Mesenchymal stem cell (in vitro differentiated cells and primary cell): ENCODE results near the gene STXBP1.
A peak's percentile ranks its signal among the peaks of the same experiment; 100 is the strongest.

Experiments used
- DNase-seq: peaks from one replicate; pipeline ENCODE4 v3.0.0-alpha.2; 2013
- H2AFZ ChIP-seq: one replicate; pipeline ENCODE4 v1.6.1; 2013; ENCODE audit warnings: low read depth, mild to moderate bottlenecking, control low read depth, inconsistent platforms, low read length, moderate library complexity
- H2AK5ac ChIP-seq: 2 replicates; pipeline ENCODE4 v1.6.1; 2013; ENCODE audit warnings: low read length, moderate library complexity, mild to moderate bottlenecking, inconsistent platforms; ENCODE audit not compliant: severe bottlenecking
- H2BK120ac ChIP-seq: one replicate; pipeline ENCODE4 v1.6.1; 2013; ENCODE audit warnings: low read depth, mild to moderate bottlenecking, inconsistent platforms, low read length, moderate library complexity
- H2BK12ac ChIP-seq, 2 experiments: one replicate each; pipeline ENCODE4 v1.6.1; 2013; ENCODE audit warnings: inconsistent platforms in 2 of 2, low read length in 2 of 2, mild to moderate bottlenecking in 2 of 2, moderate library complexity in 2 of 2, control low read depth in 1 of 2
- H2BK15ac ChIP-seq: one replicate; pipeline ENCODE4 v1.6.1; 2013; ENCODE audit warnings: mild to moderate bottlenecking, low read depth, inconsistent platforms; ENCODE audit not compliant: poor library complexity, severe bottlenecking
- H2BK5ac ChIP-seq: 2 replicates; pipeline ENCODE4 v1.6.1; 2013; ENCODE audit warnings: low read depth, mild to moderate bottlenecking, low read length, control low read depth, inconsistent platforms; ENCODE audit not compliant: poor library complexity, severe bottlenecking
- H3K14ac ChIP-seq, 2 experiments: one replicate each; pipeline ENCODE4 v1.6.1; 2013; ENCODE audit warnings: inconsistent platforms in 2 of 2, low read length in 2 of 2, control low read depth in 1 of 2, mild to moderate bottlenecking in 1 of 2, moderate library complexity in 1 of 2
- H3K18ac ChIP-seq, 2 experiments: one replicate each; pipeline ENCODE4 v1.6.1; 2013; ENCODE audit warnings: inconsistent platforms in 2 of 2, low read length in 2 of 2, control low read depth in 1 of 2, low read depth in 1 of 2, mild to moderate bottlenecking in 1 of 2
- H3K23ac ChIP-seq, 2 experiments: one replicate each; pipeline ENCODE4 v1.6.1; 2013; ENCODE audit warnings: inconsistent platforms in 2 of 2, low read length in 2 of 2, mild to moderate bottlenecking in 2 of 2, moderate library complexity in 2 of 2, control low read depth in 1 of 2
- H3K27ac ChIP-seq: 2 replicates; pipeline ENCODE4 v1.5.1; 2013; ENCODE audit warnings: mild to moderate bottlenecking, moderate library complexity, low read length, control low read depth, inconsistent platforms; ENCODE audit not compliant: poor library complexity, severe bottlenecking
- H3K27me3 ChIP-seq, 2 experiments: 2 replicates each; pipeline versions ENCODE4 v1.6.1 to v1.7.0; 2013; ENCODE audit warnings: low read length in 2 of 2, mild to moderate bottlenecking in 2 of 2, moderate library complexity in 2 of 2, control low read depth in 1 of 2, inconsistent platforms in 1 of 2; ENCODE audit not compliant: control insufficient read depth in 1 of 2, insufficient read depth in 1 of 2
- H3K36me3 ChIP-seq, 2 experiments: 2 replicates each; pipeline versions ENCODE4 v1.6.1 to v1.7.0; 2013; ENCODE audit warnings: low read length in 2 of 2, control low read depth in 1 of 2, inconsistent platforms in 1 of 2, low read depth in 1 of 2, mild to moderate bottlenecking in 1 of 2; ENCODE audit not compliant: insufficient read depth in 2 of 2, control insufficient read depth in 1 of 2
- H3K4ac ChIP-seq, 2 experiments: one replicate each; pipeline ENCODE4 v1.6.1; 2013; ENCODE audit warnings: inconsistent platforms in 2 of 2, low read length in 2 of 2, mild to moderate bottlenecking in 2 of 2, moderate library complexity in 2 of 2, control low read depth in 1 of 2, low read depth in 1 of 2
- H3K4me1 ChIP-seq: 2 replicates; pipeline ENCODE4 v1.6.1; 2013; ENCODE audit warnings: low read depth, low read length, control low read depth; ENCODE audit not compliant: control insufficient read depth, insufficient read depth
- H3K4me2 ChIP-seq: 2 replicates; pipeline ENCODE4 v1.6.1; 2013; ENCODE audit warnings: low read length, mild to moderate bottlenecking, inconsistent platforms; ENCODE audit not compliant: poor library complexity, severe bottlenecking
- H3K4me3 ChIP-seq, 2 experiments: 2 replicates each; pipeline versions ENCODE4 v1.5.1 to v1.7.0; 2013; ENCODE audit warnings: low read length in 2 of 2, mild to moderate bottlenecking in 2 of 2, control low read depth in 1 of 2, low read depth in 1 of 2; ENCODE audit not compliant: insufficient read depth in 1 of 2
- H3K79me1 ChIP-seq: replicated peaks from 2 replicates; pipeline ENCODE4 v1.6.1; 2013; ENCODE audit warnings: mild to moderate bottlenecking, control low read depth, low read length, inconsistent platforms; ENCODE audit not compliant: poor library complexity, severe bottlenecking
- H3K9ac ChIP-seq: 2 replicates; pipeline ENCODE4 v1.7.0; 2013; ENCODE audit warnings: mild to moderate bottlenecking, low read length, moderate library complexity
- H3K9me3 ChIP-seq: 2 replicates; pipeline ENCODE4 v1.7.0; 2013; ENCODE audit warnings: mild to moderate bottlenecking, low read length; ENCODE audit not compliant: control insufficient read depth
- H4K8ac ChIP-seq: one replicate; pipeline ENCODE4 v1.6.1; 2013; ENCODE audit warnings: inconsistent platforms, mild to moderate bottlenecking, low read length, moderate library complexity
- H4K91ac ChIP-seq: one replicate; pipeline ENCODE4 v1.6.1; 2013; ENCODE audit warnings: mild to moderate bottlenecking, low read length, inconsistent platforms
- WGBS: methylation state at CpG from one replicate; pipeline ENCODE4 v1.1.7; 2013; ENCODE audit warnings: mixed read lengths; 5-methylcytosine and 5-hydroxymethylcytosine counted together

STXBP1 gene

GRCh38 chr9:127731938-127732337, 119.9 kb downstream of the STXBP1 start:
- Histone ChIP-seq H3K27me3 (no peaks in the 10 kb centered on the region), H3K79me1 (peaks cover 9% of the 10 kb centered on the region), H2BK15ac (no peak overlapping the region), H3K14ac (no peak overlapping the region), H3K23ac (no peak overlapping the region), H2BK5ac (no peak overlapping the region), H3K27ac (no peak overlapping the region), H3K36me3 (peaks cover 18 to 30% of the 10 kb centered on the region in 2 experiments), H2AK5ac (no peak overlapping the region), H2BK12ac (no peak overlapping the region), H3K4me1 (peaks cover 10% of the 10 kb centered on the region), H2AFZ (no peak overlapping the region), H3K9ac (no peak overlapping the region), H3K4me2 (no peak overlapping the region), H4K91ac (no peak overlapping the region), H2BK120ac (no peak overlapping the region), H3K18ac (no peak overlapping the region), H3K4me3 (no peak overlapping the region), H4K8ac (no peak overlapping the region), H3K9me3 (no peaks in the 10 kb centered on the region), H3K4ac (no peak overlapping the region)
- no peak for DNase-seq
- WGBS, result 89% methylated on average over 16 of the region's 16 CpGs

GRCh38 chr9:127732444-127732843, 120.4 kb downstream of the STXBP1 start:
- Histone ChIP-seq H2AK5ac (no peak overlapping the region), H3K4ac (no peak overlapping the region), H3K9me3 (no peaks in the 10 kb centered on the region), H3K27me3 (no peaks in the 10 kb centered on the region), H3K9ac (no peak overlapping the region), H3K4me3 (no peak overlapping the region), H4K91ac (no peak overlapping the region), H3K4me2 (no peak overlapping the region), H2AFZ (no peak overlapping the region), H3K79me1 (peaks cover 9% of the 10 kb centered on the region), H3K27ac (no peak overlapping the region), H2BK120ac (no peak overlapping the region), H3K4me1 (peaks cover 10% of the 10 kb centered on the region), H4K8ac (no peak overlapping the region), H3K18ac (no peak overlapping the region), H3K14ac (no peak overlapping the region), H3K23ac (no peak overlapping the region), H2BK5ac (no peak overlapping the region), H2BK15ac (no peak overlapping the region), H3K36me3 (peaks cover 18 to 30% of the 10 kb centered on the region in 2 experiments), H2BK12ac (no peak overlapping the region)
- 99% methylated on average over 21 of the region's 21 CpGs for WGBS
- no peak for DNase-seq

DNA sequence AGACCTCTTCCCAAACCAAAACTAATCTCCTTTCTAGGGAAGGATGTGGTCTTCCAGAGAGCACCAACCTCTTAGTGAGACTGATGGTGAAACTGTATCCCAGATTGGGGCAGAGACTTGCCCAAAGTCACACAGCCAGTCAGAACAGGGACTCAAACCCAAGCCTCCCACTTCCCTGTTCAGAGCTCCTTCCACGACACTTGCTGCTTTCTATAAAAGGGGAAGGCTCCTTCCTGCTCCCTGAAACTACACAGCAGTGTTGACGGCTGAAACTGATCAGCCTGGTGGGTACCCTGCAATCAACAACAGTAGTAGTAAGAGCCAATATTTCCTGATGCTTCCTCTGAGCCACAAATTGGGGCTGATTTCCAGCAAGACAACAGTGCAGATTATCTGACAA, 121.5 kb downstream of the STXBP1 start:
- no peak overlapping the region for H2AFZ ChIP-seq
- H3K23ac ChIP-seq, result no peak overlapping the region
- H3K4ac ChIP-seq, result no peak overlapping the region
- no peaks in the 10 kb centered on the region for H3K9me3 ChIP-seq
- no peak overlapping the region for H3K27ac ChIP-seq
- 94% methylated on average over 2 of the region's 2 CpGs for WGBS
- H3K18ac ChIP-seq, result no peak overlapping the region
- H3K27me3 ChIP-seq, result peaks cover 0 to 6% of the 10 kb centered on the region in 2 experiments
- H2BK120ac ChIP-seq, result no peak overlapping the region
- H3K36me3 ChIP-seq, result peaks cover 18 to 30% of the 10 kb centered on the region in 2 experiments
- H2BK12ac ChIP-seq, result no peak overlapping the region
- no peak overlapping the region for H4K8ac ChIP-seq
- peak overlapping the region; percentile 86 for H3K9ac ChIP-seq
- no peak overlapping the region for H2BK15ac ChIP-seq
- H3K79me1 ChIP-seq, result peaks cover 9% of the 10 kb centered on the region
- H2AK5ac ChIP-seq, result no peak overlapping the region
- peaks cover 10% of the 10 kb centered on the region for H3K4me1 ChIP-seq
- H2BK5ac ChIP-seq, result no peak overlapping the region
- no peak overlapping the region for H3K4me2 ChIP-seq
- no peak overlapping the region for H4K91ac ChIP-seq
- H3K14ac ChIP-seq, result no peak overlapping the region
- H3K4me3 ChIP-seq, result peak overlapping the region in 1 of 2 experiments; percentile 87
- no peak for DNase-seq

GRCh38 chr9:127734247-127734746, 122.2 kb downstream of the STXBP1 start:
- Histone ChIP-seq H4K91ac (no peak overlapping the region), H3K4me2 (peak overlapping the region; percentile 40), H2BK120ac (no peak overlapping the region), H3K4ac (no peak overlapping the region), H2AK5ac (no peak overlapping the region), H4K8ac (peak overlapping the region; percentile 68), H3K9ac (peak overlapping the region; percentile 86), H3K36me3 (peaks cover 18 to 30% of the 10 kb centered on the region in 2 experiments), H3K4me1 (peaks cover 10% of the 10 kb centered on the region), H2BK5ac (no peak overlapping the region), H2BK15ac (no peak overlapping the region), H3K23ac (no peak overlapping the region), H3K27me3 (peaks cover 0 to 7% of the 10 kb centered on the region in 2 experiments), H3K4me3 (peak overlapping the region; percentile 81 to 87), H3K14ac (no peak overlapping the region), H3K27ac (no peak overlapping the region), H3K9me3 (no peaks in the 10 kb centered on the region), H2BK12ac (no peak overlapping the region), H2AFZ (no peak overlapping the region), H3K18ac (peak overlapping the region in 1 of 2 experiments; percentile 11), H3K79me1 (peaks cover 9% of the 10 kb centered on the region)
- no peak for DNase-seq
- WGBS, result 64% methylated on average over 22 of the region's 22 CpGs
